Activated CD4-positive, alpha-beta T cell treated with anti-CD3 and anti-CD28 coated beads for 1 hour (primary cell): Measurements from ENCODE around the gene ARL10.

ENCODE experiments used
- DNase-seq: peaks from one replicate; pipeline ENCODE4 v3.0.0-alpha.2; 2020

Gene ARL10, protein sequence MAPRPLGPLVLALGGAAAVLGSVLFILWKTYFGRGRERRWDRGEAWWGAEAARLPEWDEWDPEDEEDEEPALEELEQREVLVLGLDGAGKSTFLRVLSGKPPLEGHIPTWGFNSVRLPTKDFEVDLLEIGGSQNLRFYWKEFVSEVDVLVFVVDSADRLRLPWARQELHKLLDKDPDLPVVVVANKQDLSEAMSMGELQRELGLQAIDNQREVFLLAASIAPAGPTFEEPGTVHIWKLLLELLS

DNA sequence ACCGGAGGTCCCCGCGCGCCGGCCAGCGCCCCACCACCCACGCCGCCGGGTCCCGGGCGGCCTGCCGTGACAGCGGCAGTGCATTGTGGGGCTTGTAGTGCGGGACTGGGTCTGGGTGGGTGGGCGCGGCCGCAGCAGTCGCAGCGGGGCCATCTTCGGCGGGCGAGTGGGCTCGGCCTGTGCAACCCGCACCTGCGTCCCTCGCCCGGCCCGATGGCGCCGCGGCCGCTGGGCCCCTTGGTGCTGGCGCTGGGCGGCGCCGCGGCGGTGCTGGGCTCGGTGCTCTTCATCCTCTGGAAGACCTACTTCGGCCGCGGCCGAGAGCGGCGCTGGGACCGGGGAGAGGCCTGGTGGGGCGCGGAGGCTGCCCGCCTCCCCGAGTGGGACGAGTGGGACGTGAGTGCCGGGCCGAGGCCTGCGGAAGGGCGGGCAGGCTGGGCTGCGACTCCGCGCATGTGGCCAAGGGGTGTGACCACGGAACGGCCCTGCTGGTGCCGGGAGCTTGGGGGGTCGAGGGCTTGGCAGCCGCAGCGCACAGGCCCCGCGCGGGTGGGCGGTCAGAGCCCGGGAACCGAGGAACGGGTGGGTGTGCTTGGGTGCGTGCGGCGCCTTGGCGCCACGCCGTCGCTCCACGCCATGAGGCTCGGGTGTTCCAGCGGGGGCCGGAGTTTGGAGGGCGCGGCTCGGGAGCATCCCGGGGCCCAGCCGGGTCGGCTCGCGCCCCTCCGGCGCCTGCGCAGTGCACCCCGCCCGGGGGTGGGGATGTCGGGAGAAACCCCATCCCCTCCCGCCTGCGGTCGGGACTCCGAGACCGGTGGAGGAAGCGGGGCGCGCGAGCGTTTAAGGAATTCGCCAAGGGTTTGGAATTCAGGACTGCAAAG lies at the start of gene ARL10:
TSS of gene ARL10 (plus strand) at position 137 of the 881 bp plus-strand sequence. CDS start at position 214, 77 bp downstream.
- peak; percentile 35 for DNase-seq

DNA sequence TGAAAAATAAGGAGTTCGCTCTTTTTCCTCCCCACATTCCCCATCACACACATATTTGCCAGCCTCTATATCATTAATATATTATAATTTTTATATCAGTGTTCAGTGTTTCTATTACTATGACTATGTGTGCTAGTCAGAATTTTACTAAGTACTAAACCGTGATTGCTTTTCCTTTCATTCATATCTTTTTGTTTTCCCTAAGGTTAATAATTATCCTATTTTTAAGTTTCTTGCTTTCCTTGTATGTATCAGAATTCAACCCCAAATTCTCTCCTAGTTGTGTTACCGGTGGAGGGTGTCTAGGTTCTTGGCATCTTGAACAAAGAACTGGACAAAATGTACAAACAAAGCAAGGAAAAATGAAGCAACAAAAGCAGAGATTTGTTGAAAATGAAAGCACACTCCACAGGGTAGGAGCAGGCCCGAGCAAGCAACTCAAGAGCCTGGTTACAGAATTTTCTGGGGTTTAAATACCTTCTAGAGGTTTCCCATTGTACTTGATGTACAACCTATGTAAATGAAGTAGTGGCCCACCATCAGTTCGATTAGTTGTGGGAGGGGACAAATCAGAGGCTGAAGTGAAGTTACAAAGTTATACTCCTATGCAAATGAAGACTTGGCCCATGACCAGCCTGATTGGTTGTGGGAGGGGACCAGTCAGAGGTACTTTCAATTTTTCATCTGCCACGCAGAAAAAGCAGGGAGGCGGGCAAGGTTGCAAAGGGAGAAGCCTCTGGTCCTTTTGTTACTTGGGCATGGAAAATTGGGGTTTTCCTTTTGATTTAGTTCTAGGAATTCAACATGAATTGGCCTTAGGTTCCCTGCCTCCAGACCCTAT lies 47.5 kb upstream of the ARL10 start:
- no peak for DNase-seq

DNA sequence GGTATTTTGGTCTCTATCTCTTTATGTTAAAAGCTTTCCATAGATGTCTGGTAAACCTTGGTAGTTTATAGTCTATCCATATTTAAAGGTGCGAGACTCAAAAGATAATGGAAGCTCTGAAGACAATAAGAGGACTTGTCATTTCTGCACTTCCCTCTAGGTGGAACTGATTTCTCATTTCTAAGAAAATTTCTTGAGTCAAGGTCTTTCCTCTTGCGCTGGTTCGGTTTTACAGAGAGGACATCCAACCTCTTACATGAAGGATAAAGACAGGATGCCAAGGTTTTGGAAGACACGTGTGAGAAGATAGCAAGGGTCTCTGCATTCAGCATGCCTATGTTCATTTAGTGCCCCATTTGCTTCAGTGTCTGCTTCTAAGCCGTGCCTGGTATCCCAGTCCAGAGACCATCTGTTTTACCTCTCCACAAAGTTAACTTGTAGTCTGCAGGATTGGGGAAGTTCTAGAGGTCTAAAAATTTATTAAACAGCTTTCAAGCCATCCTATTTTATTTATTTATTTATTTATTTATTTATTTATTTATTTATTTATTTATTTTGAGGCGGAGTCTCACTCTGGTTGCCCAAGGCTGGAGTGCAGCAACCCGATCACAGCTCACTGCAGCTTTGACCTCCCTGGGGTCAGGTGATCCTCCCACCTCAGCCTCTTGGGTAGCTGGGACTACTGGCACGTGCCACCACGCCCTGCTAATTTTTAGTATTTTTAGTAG lies 45.3 kb upstream of the ARL10 start:
- DNase-seq, result no peak

DNA sequence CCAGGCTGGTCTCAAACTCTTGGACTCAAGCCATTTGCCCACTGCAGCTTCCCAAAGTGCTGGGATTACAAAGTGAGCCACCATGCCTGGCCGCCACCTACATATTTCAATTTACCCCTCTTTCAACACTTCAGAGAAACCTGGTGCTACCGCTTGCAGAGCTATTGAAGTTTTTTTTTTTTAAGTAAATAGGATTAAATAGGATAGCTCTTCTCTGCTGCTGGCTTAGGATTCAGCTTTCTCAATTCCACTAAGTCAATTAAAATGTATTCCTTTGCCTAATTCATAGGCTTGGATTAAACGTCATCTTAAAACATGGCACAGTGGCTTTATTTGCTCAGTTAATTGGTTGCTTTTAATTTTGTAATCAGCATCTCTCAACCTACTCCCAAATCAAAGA lies 44.7 kb upstream of the ARL10 start:
- DNase-seq, result no peak

DNA sequence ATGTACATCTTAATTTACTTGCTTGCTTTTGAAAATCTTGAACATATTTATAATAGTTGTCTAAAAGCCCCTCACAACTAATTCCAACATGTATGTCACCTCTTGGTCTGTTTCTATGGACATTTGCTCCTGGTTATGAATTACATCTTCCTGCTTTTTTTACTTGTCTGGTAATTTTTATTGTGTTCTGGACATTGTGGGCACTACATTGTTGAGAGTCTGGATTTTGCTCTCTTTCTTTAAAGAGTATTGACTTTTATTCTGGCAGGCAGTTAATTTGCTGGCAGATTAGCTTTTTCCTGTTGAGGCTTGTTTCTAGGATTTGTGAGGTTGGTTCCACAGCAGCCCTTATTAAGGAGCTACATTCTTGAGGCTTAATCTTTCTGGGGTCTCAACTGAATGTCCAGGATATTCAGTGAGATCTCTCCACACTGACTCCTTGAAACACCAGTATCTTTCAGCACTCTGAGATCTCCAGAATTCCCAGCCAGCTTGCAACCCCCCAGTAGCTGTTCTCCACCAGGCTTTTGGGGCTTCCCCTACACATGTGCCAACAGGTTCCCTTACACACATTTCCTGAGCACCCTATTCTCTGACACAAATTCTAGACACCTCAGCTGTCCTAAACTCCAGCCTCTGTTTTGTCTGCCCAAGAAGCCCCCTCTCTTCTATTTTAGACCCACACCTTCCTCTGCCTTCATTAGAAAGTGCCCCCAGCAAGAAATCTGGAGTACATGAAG lies 31.1 kb upstream of the ARL10 start:
- no peak for DNase-seq

DNA sequence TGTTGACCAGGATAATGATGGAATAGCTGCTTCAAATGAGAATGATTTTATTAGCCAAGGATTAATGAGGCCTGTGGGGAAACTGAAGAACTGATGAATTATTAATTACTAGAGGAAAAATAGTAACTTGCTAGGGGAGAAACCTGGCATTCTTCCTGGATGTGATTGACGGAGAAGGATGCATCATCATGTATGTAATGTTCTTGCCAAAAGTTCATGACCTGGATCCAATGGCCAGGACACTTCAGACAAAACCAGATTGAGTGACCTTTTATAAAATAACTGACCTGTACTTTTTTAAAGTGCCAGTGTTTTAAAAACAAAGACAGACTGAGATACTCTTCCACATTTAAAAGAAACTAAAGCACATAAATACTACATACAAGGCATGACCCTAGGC lies 27.4 kb upstream of the ARL10 start:
- no peak for DNase-seq

DNA sequence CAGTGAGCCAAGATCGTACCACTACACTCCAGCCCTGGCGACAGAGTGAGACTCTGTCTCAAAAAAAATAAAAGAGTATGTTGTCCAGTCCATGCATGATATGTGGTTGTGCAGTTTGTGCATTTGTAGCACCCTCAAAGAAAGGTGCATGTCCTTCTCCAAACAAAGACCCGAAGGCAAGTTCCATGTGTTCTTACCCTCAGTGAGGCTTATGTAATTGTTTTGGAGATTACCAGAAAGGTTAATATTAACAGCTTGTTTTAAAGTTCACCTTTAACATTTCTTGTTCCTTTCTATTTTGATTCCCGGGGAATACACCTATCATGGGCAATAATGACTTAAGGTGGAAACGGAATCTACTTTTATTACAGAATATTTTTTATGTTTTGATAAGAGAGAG lies 26.0 kb upstream of the ARL10 start:
- no peak for DNase-seq

DNA sequence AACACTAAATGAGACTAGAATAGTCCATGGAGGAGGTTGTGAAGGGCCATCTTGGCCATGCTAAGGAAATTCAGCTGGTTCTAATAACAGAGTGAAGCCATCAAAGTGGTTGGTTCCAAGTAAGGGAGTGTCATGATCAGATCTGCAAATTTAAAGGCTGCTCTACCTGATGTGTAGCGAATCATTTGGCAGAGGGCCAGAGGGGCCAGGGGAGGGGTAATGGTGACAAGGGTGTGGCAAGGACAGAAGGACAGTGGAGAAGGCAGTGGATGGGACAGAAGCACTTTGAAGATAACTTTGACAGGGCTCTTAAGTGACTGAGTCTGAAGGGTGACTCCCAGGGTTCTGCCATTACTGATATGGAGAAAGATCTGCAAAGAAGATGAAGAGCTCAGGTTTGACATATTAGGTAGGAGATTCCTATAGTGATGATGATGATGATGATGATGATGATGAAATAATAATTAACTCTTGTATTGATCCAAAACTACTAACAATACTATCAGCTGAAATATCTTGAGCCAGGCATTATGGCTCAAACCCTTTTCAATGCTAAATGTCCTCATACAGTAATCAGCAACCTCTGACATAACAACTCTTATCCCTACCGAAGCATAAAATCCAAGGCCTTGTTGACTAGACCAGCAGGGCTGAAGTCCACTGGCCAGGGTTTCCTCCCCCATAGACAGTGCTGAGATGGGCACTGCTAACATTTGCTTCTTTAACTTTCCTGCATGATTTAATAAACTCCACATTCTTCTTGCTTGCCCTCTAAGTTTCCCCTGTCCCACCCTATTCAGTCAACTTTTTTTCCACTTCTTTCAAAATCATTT lies 23.7 kb upstream of the ARL10 start:
- DNase-seq, result no peak

DNA sequence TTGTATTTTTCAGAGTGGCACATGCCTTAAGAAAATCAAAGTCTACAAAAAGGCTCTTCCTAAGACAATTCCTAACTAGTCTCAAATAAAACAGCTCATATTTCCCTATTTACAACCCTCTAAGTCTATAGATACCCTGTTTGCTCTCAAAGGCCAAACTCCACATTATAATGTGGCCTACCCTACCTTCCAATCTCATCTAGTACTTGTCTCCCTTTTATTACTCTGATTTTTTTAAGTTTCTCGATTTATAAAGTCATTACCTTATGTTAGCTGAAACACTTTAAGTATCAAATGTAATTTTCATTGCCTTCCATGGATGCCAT lies 23.2 kb upstream of the ARL10 start:
- no peak for DNase-seq

DNA sequence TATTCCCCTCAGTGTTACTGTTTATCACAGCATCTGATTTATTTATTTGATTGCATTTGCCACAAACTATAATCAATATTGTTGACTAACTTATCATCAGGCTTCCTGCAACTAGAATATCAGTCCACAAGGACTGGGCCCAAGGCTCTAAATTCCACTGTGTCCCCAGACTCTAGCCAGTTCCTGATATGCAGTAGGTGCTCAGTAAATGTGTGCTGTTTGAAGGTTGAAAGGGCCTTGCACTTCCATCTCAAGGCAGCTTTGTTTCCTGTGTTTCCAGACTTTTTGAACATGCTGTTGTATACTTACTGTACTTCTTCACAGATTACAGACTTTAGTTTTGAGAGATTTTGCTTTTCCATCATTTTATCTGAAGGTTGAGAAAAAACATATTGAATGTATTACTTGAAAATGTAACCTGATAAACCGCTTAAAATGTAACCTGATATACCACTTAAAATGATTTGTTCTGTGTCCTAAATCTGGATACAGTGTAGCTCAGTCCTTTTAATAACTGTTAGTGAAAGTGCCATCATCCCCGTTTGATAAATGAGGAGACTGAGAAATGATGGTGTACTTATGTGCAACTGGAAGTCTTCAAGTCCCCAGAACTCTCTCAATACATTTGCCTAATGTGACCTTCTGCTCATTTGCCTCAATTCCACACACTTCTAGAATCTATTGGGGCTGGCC lies 22.4 kb upstream of the ARL10 start:
- no peak for DNase-seq

DNA sequence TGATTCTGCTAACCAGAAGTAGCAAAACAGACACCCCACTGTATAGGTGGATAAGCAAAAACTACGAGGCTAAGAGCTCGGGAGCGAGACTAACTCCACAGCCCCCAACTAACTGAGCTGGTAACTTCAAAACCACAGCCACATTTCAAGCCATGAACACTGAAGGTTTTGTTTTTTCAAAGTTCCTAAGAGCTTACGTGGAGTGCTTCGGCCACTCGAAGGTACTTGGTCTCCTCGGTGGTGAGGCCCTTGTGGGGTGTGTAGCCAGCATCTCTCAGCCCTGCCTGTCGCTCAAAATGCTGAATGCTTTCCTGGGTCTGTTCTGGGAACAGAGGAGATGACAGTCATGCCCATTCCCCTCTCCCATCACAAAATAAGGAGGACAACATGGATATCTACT lies 14.9 kb upstream of the ARL10 start:
- DNase-seq, result no peak

DNA sequence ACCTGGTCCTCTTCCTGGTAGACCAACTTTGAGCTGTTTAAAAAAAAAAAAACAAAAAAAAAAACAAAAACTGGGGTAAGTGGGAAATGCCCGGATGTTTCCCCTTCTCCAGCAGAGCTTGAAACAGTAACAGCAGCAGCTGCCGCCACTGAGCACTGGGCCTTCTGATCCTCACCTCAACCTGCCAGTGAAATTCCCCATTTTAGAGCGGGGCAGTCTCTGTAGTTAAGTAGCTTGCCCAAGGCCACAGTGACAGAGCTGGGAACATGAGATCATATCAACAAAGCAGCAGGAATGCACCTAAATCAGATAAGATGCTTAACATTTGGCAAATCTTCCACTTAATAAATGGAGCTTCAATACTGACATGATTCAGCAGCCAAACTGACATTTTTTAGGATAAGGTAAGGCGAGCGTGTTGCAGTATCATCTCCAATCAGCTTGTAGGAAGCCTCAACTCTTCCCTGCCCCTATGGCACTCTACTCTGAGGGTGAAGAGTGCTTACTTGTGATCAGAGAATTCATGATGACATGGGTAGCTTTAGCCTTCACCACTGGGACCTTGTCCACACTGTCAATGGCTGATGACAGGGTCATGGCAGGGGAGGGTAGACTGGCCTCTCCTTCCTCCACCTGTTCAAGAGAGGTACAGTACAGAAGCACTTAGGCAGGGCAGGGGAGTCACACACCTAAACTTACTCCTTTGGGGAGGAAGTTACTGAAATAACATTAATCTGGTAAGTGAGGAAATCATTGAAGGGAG lies 13.0 kb upstream of the ARL10 start:
- DNase-seq, result no peak

DNA sequence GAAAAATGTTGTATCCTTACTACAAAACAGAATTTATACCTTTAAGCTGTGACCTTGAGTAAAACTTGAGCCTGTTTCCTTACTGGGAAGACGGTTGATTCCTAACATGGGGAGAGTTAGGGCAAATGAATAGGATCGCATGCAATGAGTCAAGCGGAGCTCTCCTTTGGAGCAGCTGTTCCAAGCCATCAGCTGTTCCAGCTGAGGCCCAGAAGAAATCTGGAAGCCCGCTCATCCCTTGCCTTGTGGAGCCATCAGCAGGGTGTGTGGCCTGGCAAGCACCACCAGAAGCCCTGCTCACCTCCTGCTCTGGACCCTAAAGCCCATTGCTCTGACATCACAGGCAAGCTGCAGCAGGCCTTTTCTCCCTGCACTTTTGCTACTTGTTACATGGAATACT lies 11.8 kb upstream of the ARL10 start:
- DNase-seq, result no peak

DNA sequence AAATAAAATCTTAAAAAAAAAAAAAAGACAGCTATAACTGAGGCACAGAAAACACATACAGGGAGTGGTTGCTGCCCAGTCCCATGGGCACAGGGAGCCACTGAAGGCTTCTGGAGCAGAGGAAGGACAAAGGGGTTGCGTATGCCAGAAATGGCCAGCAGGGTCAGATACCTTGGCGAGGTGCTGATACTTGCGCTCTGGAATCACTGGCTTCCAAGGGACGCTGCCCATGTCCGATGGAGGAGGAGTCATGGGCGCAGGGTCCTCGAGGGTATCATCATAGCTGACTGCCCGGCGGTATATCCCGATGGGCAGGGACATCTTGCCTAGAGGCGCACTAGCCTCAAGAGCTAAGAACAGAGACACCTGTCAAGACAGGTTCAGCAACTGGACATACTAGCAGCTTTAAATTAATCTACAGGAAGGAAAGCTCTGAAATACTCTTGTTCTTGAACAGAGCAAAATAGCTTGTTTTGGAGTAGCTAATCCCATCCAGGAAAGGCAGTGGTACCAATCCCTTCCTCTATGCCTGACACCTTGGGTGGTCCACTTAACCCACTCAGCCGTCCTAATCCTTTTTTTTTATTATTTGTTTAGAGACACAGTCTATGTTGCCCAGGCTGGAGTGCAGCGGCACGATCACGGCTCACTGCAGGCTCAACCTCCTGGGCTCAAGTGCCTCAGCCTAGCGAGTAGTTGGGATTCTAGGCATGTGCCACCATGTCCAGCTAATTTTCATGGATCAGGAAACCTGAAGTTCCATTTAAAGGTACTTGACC lies 9.7 kb upstream of the ARL10 start:
- no peak for DNase-seq

DNA sequence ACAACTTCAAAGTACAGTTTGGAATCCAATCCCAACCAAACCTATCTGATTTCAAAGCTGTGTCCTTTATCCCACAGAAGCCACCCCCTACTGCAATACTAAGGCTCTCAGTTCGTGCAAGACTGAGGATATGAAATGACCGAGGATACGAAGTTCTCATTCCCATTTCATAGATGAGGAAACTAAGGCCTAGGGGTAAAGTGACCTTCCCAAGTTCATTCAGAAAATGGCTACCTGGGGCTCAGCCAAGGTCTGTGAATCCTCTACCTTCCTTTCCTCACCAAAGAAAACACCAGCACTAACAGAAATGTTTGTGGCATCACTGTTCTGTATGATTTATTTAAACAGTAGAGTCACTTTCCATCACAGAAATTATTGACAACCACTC lies 9.1 kb upstream of the ARL10 start:
- DNase-seq, result no peak

DNA sequence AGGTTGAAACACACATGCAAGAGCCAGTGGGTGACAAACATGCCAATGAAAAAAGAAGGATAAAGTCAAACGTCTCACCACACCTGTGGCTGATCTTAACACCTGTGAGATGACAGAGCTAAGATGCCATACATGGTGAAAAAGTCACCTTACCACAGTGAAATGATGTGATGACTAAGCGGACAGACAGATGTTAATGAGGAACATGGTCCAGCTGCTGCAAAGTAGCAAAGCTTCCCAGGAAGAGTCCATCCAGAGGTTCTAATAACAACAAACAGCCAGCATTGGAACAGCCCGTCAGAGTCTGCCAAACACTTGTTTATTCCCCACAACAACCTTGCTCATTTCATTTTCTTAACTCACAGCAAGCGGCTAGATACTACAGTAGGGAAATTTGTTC lies 5.6 kb upstream of the ARL10 start:
- DNase-seq, result no peak

DNA sequence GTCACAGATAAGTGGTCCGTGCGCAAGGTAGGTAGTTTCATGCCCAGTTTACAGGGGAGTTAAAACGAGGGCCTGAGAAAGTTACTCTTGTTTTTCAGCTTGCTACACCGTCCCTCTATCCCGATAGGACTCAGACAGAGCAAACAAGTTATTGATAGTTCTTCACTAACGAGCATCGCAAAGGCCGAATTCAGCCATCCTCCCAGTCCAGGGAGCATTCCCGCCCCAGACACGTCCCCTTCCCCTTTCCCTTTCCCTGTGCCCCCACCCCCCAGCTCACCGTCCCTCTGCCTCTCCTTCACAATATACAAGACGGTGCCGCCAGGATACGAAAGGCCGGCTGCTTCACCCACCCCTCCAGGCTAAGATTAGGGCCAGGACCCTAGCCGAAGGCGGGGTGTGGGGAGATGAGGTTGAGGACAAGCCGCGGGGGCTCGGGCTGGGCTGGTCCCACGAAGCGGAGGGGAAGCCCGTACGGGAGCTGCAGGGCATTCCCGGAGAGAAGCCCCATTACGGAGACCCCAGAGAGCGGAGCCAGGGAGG lies 4.3 kb upstream of the ARL10 start:
- DNase-seq, result no peak

DNA sequence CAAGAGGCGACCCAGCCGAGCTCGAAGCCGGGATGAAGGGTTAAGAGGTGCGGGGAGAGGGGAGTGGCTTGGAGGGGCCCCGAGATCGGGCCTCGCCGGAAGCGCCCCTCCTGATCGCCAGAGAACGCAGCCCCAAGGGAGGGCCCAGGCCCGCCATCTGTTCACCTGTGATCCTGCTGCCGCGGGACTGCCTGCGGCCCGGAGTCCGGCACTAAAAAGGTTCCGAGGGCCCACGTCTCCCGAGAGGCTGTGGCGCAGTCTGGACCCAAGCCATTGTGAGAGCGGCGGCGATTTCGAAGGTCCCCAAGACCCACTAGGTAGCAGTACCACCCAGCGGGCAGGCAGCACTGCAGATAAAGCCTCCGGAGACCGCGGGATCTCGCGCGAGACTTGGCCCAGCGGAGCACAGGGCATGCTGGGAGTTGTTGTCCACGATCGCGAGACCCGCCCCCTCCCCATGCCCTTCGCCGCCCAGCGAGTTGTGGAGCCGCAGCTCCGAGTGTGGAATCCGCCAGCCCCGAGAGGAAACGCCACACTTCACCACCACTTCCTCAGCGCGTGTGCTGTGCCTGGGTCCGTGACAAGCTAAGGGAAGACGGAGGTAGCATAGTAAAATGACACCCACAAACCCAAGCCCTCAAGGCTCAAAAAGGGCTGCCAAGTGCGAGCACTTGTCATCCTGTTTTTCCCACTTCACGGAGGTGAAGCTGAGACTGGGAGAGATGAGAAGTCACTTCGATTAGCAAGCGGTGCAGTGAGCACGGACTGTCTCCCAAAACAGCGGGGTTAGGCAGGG lies 3.7 kb upstream of the ARL10 start, which contains the start of gene KIAA1191:
TSS of gene KIAA1191 (minus strand) at position 328 of the 796 bp plus-strand sequence. CDS start 2,256 bp downstream, outside the sequence.
- peak; percentile 90 for DNase-seq
